Endometrium (tissue), 2 donors: ENCODE measurements around the gene BEND7.
"Not testable (repeated sequence)": the region's sequence is repeated elsewhere in the genome, so short reads cannot be mapped to it uniquely, and the experiment has no call there.

ENCODE experiments used
- FAIRE-seq: peaks from 2 replicates; lab custom pipeline; 2012; peaks lifted over from hg19 to GRCh38; lab: Jason Lieb, UNC
- donor health status: control.
- donor health status: control.

Gene BEND7

DNA sequence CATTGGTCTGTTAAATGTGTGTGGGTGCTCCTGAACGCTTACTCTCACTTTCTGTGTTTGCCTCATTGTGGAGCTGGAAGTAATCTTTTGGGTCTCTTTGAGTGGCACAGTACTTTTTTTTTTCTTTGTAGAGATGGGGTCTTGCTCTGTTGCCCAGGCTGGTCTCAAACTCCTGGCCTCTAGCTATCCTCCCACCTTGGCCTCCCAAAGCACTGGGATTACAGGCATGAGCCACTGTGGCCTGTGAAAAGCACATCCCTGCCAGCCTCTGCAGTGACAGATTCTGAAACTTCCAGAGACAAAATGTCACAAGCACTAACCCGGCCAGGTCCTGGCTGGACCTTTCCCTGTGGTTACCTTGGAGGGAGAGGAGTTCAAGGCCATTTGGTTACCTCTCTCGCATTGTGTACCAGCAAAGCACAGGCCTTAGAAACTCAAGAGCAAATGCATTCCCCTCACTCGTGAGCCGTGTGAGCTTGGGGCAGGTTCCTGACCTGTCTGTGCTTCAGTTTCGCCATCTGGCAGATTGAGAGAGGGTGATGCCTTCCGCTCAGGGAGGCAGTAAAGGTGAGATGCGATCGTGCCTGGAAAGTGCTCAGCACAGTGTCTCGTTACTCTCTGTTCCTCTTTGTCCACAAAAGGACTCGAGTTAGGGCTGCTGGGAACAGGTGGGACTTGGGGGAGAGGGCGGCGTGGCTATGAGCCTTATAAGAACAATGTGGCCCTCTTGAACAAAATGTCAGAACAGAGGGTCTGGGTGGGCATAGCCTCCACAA lies 108.1 kb downstream of the BEND7 start:
- FAIRE-seq: no peak

DNA sequence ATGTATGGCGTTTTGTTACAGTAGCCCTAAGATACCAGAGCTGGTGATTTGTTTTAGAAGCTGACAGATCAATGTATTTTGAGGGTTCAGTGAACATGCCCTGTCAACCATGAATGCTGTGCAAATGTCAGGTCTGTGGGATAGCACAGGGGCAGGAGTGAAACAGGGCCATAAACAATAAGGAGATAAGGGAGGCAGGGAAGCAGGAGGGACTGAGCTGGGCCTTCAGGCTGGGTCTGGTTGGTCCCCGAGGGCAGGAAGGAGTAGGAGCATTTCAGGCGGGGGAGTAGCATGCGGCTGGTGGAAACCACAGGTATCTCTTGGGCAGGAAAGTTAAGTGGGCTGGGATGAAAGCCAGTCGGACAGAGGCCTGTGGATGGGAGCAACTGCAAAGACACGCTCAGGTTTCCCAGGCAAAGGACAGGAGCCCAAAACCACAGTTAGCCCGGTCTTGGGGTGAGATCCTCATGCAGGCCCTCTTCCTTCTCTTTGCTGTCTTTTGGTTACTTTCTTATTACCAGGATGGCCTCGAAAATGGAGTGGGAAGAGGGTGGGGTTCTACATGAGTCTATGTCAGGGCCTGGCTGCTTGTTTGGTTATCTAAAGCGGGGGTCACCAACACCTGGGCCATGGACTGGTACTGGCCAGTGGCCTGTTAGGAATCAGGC lies 111.2 kb downstream of the BEND7 start:
- no peak for FAIRE-seq

DNA sequence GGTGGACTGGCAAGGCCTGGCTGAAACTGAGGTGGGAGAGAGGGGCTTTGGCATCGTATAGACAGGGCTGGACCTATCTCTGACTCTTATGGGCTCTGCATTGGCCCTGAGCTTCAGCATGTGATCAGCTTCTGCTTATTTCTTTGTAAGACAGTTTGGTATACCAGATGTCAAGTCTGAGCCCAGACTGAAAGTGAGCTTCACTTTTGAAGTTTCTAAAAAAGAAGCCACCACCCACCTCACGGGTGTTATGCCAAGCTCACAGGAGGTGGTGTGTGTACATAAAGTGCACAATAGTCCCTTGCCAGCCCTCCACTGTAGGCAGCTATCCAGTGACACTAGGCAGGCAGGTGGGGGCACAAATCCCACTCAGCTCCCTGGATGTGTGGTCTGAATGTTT lies 112.1 kb downstream of the BEND7 start:
- no peak for FAIRE-seq

DNA sequence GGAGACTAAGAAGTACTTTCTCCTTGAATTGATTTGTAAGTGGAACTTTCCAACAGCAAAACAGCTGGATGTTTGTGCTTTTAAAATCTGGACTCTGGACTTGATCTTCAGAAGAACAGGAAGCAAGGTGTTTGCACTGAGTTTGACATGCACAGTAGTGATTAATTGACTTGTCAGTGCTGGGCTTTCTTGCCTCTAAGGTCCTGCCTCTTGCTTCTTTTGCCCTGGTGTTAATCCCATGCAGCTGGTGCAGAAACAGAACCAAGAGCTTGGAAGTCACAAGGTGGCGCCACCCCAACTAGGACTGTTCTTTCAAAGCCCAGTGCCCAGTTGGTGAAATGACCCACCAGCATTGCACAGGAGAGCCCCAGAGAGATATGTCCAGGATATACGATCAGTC lies 114.0 kb downstream of the BEND7 start:
- FAIRE-seq: no peak

DNA sequence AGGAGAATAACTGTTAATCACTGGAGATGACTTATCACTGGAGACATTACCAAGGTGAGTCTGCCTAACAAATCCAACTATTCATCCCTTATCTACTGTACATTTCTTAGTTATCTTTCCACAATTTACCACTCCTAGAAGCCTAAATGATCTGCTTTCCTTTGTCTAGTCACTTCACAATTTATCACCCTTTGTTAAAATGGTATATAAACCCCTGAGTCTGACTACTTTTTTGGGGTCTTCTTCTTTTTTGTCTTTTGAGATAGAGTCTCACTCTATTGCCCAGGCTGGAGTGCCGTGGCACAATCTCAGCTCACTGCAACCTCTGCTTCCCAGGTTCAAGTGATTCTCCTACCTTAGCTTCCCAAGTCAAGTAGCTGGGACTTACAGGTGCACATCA lies 114.7 kb downstream of the BEND7 start:
- no peak for FAIRE-seq

DNA sequence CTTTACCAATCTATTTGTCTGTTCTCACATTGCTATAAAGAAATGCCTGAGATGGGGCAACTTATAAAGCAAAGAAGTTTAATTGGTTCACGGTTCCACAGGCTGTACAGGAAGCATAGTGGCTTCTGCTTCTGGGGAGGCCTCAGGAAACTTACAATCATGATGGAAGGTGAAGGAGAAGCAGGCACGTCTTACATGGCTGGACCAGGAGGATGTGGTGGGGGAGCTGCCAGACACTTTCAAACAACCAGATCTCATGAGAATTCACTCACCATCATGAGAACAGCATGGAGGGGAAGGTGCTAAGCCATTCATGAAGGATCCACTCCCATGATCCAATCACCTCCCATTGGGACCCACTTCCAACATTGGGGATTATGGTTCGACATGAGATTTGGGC lies 115.9 kb downstream of the BEND7 start:
- no peak for FAIRE-seq

DNA sequence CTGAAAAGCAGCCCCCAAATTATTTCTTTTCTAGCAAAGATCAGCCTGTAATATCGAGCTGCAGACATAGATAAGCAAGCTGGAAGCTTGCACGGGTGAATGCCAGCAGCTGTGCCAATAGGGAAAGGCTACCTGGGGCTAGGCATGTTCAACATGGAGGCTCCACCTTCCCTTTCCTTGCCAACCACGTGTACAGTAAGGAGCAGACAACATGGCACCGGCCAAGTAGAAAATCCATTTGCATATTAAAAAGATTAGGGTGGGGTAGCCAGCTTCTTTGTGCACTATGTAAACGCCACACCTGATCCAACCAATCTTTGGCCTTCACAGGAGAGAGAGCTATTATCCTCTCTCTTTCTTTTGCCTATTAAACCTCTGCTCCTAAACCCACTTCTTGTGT lies 124.0 kb downstream of the BEND7 start:
- no peak for FAIRE-seq

DNA sequence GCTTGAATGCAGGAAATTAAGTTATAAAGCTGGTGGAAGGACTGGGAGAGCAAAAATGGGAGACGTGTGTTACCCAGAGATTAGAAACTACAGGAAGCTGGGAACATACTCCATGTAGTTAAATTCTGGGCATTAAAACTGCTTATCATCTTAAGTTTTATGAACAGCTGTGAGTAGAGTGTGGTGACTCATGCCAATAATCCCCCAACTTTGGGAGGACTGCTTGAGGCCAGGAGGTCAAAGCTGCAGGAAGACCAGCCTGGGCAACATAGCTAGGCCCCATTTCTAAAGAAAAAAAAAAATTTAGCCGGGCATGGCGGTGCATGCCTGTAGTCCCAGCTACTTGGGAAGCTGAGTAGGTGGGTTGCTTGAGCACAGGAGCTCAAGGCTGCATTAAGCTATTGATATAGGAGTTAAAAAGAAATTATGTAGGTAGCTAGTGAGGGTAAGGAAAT lies 124.5 kb downstream of the BEND7 start:
- no peak for FAIRE-seq

DNA sequence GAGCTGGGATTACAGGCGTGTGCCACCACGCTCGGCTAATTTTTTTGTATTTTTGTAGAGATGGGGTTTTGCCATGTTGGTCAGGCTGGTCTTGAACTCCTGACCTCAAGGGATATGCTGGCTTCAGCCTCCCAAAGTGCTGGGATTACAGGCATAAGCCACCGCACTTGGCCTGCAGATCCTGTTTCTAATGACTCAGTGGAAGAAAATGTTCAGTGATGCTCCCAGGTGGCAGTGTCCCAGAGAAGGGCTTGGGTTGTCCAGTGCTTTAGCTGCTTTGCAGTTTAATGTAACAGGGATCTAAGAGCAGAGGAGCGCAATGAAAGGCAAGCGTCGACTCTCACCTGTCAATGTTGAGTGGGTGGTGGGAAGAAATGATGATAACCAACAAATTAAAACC lies 125.4 kb downstream of the BEND7 start:
- FAIRE-seq: not testable (repeated sequence)

DNA sequence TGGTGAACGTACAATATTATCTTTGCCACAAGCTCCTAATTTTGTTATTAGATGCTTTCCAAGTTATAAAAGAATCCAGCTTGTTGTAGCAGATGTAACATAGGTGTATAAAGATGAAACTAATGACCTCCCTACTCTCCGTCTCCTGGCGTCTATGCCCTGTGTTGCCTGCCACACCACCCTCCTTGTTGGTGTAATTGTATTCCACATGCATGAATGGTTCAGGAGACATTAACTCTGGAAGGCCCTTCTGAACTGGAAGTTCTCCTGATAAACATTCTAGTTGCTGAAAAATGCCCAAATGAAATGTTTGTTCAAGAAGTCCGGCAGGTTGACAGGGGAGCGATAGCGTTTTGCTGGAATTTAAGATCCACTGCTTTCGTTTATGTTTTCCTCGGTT lies 126.8 kb downstream of the BEND7 start:
- no peak for FAIRE-seq

DNA sequence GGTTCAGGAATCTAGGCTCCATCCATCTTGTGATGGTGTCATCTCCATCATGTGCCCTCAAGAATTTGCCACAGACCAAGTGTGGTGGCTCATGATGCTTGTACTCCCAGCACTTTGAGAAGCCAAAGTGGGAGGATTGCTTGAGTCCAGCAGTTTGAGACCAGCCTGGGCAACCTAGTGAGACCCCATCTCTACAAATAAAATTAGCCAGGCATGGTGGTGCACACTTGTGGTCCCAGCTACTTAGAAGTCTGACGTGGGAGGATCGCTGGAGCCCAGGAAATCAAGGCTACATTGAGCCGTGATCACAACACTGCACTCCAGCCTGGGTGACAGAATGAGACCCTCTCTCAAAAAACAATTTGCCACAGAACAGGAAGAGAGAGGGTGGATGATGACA lies 127.7 kb downstream of the BEND7 start:
- no peak for FAIRE-seq

DNA sequence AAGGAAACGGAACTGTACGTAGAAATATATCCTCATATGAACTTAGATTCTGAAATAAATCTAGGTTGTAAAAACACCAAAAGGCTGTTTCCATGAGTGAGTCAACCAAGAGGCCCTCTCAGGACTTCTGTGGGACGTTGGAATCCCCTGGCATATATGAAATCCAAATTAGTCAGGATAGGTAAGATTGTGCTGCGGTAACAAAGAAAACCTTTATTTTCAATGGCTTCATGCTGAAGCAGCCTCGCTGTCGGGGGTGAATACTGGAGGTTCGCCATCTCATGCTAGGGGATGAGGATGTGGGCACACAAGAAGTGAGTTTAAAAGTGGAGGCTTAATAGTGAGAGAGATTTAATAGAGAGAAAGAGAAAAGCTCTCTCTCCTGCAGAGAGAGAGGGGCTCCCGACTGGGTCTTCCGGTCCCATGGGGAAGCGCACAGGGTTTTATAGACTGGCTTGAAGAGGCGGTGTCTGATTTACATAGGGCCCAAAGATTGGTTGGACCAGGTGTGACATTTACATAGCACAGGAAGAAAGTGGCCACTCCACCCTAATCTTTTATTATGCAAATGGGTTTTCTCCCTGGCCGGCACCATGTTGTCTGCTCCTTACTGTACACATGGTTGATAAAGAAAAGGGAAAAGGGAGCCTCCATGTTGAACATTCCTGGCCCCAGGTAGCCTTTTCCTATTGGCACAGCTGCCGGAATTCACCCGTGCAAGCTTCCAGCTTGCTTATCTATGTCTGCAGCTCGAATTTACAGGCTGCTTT lies 128.4 kb downstream of the BEND7 start:
- no peak for FAIRE-seq

DNA sequence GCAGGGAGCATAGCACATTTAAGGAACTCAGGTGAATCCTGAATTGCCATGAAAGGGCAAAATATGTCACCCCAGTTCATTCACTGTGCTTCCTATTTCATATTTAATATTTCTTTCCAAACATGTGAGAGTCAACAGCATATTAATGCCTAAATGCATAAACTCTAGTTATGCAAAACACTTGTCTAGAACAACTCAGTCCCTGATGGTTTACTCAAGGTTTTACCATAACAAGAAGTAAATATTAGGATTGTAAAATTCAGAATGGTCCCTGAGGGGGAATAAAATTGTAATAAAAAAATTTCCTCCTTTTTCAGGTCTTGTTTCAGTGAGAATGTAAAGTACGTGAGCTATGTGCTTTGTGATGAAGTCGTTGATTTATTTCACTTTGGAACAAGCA lies 129.1 kb downstream of the BEND7 start:
- no peak for FAIRE-seq

DNA sequence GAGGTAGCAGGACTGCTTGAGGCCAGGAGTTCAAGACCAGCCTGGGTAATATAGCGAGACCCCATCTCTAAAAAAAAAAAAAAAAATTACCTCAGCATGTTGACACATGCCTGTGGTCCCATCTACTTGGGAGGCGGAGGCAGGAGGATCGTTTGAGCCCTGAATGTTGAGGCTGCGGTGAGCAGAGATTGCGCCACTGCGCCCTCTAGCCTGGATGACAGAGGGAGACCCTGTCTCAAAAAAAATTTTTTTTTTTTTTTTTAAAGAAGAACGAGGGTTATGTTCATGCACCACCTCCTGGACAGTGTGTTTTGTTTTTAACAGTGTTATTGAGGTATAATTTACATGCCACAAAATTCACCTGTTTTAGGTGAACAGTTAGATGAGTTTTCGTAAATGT lies 129.6 kb downstream of the BEND7 start:
- no peak for FAIRE-seq

DNA sequence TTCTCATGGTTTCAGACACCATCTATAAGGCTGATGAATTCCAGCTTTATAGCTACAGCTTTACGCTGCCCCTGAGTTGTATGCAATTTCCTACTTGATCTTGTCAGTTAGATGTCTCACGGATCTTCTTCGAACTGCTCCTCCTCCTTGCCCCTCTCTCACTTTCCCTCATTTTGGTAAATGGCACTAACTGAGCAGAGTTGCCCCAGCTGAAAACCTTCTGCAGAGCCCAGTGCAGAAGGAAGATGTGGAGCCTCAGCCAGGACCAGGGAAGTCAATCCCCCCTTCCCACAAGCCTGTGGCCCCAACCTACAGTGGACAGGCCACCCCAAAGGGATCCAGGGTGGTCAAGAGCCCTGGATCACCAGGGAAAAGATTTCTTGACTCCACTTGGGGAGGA lies 131.8 kb downstream of the BEND7 start:
- FAIRE-seq: no peak

DNA sequence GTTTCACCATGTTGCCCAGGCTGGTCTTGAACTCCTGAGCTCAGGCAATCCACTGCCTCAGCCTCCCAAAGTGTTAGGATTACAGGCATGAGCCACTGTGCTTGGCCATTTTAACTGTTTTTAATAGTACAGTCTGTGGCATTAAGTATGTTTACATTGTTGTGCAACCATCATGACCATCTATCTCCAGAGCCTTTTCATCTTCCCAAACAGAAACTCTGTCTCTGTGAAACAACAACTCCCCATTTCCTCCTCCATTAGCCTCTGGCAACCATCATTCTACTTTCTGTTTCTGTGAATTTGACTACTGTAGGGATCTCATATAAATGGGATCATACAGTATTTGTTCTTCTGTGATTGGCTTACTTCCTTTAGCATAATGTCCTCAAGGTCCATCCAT lies 132.4 kb downstream of the BEND7 start:
- FAIRE-seq: no peak

DNA sequence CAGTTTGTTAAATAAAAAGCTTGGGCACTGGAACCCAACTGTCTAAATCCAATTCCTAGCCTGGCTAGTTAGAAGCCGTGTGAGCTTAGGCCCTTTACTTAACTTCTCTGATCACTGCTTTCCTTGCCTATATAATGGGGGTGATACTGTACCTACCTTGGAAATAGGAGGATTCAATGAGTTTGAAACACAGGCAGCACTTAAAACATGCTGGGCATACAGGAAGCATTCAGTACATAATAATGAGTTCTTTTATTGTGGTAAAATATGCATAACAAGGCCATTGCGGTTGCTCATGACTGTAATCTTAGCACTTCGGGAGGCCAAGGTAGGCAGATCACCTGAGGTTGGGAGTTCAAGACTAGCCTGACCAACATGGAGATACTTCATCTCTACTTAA lies 133.3 kb downstream of the BEND7 start:
- FAIRE-seq: no peak

DNA sequence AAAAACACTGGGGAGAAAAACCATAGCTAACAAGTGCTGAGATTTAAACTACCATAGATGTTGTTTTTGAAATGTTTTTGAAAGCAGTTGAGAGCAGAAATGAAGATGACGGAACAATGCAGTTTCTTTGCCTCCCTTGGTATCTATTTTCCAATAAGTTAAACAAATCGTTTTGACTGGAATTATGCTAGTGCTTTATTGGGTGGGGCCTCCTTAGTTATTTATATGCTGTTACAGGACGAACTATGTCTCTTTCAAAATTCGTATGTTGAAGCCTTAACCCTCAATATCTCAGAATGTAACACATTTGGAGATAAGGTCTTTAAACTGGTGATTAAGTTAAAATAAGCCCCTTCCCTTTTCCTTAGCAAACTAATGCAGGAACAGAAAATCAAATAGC lies 135.2 kb downstream of the BEND7 start:
- FAIRE-seq: no peak

DNA sequence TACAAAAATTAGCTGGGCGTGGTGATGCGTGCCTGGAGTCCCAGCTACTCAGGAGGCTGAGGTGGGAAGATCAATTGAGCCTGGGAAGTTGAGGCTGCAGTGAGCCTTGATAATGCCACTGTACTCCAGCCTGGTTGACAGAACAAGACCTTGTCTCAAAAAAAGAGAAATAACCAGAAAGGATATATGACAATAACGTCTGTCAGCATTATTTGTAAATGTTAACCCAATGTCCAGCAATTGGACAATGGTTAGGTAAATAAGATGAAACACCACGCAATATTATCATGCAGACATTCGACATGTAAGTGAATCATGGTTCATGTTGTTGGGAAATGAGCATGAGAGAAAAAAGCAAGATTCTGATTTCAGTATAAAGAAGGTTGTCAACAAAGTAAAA lies 136.1 kb downstream of the BEND7 start:
- FAIRE-seq: no peak
